NCI-H446 (cell line): ENCODE data around the gene USB1.
"Not testable (repeated sequence)": the region's sequence is repeated elsewhere in the genome, so short reads cannot be mapped to it uniquely, and the experiment has no call there.

Source experiments
- DNase-seq, 2 experiments: peaks; one replicate each; lab custom pipeline; 2025; lab: John Stamatoyannopoulos, UW

Gene USB1

DNA sequence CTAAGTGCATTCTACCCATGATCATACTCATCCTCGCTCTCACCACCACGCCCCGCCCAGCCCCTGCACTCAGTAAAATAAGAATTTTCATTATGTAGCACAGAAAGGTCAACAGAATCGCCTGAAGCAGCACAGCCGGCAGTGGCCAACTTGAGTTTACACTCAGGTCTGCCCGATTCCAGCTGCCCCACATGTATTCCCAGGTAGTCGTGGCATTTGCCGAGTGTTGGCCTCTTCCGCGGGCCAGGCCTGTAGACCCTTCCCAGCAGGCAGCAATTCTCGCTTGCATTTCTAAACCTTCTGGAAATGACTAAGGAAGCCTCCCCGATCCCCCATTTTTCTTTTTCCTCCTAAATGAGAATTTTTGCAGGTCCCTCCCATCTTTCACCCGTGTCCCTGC is 30.9 kb upstream of the USB1 start:
- DNase-seq, result no peak

DNA sequence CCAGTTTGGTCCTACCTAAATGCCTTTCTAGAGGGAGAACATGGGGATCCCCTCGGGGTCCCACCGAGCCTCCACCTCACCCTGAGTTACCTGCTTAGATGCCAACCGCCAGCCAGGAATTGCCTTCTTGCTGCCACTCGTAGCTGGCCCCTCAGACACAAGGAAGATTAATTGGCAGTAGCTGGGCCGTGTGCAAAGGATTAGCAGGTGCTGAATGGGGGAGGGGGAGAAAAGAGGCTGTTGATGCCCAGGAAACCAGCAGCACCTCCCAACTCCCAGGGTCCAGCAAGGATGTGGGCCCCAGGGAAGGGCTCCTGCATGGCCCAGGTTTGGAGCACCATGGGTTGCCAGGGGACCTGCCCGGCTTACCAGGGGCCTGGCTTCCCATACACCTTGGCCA is 30.2 kb upstream of the USB1 start, which contains the start of gene CNGB1:
TSS of gene CNGB1 (minus strand) at position 159 of the 400 bp plus-strand sequence. CDS start 3,842 bp downstream, outside the sequence.
- DNase-seq, result no peak

DNA sequence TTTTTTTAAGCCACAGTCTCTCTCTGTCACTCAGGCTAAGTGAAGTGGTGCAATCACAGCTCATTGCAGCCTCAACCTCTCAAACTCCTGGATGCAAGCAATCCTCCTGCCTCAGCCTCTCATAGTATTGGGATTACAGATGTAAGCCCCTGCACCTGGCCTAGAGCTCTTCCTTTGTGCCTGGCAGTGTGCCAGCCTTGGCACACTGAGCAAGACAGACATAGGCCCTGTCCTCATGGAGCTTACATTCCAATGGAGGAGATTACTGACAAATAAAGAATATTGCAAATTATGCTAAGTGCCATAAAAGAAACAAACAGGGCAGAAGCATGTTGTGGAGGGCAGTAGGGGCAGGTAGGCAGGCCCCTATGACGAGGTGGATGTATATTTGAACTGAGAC is 29.4 kb upstream of the USB1 start:
- no peak for DNase-seq

DNA sequence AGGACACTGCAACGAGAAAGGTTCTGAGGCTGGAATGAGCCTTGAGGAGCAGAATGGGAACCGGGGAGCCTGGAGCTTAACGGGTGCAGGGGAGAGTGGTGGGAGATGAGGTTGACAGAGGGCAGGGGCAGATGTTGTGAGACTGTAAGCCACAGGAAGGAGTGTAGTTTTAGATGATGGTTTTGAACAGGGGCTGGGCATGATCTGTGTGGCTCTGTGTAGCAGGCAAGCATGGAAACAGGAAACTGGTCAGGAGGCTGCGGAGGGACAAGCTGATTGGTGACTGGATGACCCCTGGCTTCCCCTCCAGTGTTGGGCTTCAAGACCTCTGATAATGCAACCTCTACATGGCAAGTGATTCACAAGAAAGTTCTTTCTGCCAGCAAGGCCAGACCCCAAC is 28.9 kb upstream of the USB1 start:
- no peak for DNase-seq

DNA sequence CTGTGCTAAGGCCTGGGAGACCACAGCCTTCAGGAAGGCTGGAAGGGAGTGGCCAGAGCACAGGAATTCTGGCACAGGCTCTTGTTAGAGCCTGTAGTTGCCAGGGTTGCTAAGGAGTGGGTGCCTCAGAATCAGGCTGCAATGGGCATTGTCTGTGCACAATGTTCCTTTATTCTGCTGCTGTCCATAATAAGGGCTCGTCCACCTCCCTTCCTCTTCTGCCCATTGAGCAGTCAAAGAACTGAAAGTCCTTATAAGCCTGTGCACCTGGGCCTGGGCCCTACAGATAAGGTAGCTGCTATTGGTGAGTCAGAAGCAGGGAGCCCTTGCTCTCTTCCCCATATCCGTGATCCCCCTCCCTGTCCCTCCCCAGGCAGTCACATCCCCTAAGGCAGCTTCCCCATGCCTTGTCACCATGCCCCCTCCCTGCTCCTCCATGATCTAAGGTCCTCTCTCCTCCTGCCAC is 24.8 kb upstream of the USB1 start:
- DNase-seq, result no peak

DNA sequence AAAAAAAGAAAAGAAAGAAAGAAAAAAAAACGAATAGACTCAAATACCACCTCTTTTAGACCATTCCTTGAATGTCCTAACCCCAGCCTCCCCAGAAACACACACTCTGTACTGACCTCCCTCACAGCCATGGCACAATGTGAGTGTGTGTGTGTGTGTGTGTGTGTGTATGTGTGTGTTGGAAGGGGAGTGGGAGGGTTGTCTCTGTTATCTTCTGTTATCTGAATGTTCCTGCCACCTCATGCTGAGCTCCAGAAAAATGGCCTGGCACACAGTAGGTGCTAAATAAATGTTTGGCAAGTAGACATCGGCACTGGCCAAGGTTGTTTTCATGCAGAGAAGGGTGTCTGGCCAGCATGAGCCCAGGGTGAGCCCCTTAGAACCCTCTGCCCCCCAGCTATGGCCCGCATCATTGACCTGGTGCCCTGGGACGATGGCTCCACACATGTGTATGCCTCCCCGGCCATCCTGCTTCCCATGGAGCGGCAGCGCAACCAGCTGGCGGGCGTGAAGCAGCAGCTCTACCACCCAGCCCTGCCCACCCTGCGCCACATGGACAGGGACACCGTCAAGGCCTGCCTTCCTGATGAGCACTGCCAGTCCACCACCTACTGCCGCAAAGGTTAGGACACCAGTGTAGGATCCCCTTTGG is 23.7 kb upstream of the USB1 start:
- DNase-seq, result no peak

DNA sequence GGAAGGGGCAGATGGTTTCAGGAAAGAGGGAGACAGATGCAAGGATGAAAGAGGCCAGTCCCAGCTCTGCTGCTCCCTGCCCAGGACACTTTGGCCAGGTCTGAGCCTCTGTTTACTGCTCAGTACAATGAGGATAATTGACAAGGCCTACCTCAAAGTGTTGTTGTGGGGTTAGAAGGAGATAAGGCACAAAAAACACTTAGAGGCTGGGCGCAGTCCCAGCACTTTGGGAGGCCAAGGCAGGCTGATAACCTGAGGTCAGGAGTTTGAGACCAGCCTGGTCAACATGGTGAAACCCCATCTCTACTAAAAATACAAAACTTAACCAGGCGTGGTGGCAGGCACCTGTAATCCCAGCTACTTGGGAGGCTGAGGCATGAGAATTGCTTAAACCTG is 23.1 kb upstream of the USB1 start:
- not testable (repeated sequence) for DNase-seq

DNA sequence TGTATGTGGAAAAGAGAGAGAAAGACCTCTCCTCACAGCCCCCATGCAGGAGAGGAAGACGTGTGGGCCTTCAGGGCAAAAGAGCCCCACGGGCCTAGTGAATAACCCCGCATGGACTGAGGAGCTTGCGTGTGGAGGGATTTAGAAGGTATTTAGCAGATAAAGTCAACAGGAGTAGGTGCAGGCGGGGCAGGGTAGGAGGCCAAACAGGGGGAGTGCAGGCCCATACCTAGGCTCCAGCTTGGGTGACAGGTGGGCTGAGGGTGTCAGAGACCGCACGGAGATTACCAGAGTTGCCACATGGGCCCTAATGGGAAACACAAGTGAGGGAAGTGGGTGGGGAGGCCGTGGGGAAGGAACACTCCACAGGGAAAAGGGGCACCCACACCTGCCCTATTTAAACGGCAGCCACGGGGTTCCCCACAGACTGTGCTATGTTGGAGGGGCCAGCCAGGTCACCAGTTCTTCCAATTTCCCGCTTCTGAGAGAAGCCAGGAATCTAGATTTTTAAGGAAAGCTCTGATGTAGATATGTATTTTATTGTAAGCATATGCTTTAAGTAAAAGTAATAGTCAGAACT is 22.1 kb upstream of the USB1 start:
- no peak for DNase-seq

DNA sequence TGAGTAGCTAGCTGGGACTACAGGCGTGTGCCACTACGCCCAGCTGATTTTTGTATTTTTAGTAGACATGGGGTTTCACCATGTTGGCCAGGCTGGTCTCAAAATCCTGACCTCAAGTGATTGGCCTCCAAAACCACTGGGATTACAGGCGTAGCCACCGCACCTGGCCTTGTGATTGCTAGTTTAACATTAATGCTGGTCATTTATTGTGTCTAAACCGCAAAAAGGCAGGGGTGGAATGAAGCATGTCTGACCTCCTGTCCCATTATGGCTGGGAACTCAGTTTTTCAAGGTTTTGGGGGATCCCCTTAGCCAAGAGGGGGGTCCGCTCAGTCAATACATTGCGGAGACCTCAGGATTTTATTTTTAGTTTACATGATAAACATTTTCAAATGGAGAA is 19.6 kb upstream of the USB1 start:
- DNase-seq, result no peak

DNA sequence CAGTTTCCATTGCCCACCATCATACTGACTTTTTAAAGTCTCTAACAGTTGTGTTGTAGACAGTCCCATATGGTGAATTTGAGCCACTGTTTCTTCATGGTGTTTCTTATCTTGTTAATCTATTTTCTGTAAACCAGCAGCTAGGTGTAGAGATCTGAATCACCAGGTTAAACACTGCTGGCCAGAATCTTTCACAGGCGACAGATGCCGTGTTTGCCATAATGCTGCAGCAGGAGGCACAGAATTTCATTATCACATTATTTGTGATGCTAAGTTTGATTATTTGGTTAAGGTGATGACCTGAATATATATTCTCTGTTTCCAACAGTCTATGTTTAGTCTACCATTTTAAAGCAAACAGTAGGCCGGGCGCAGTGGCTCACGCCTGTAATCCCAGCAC is 18.8 kb upstream of the USB1 start:
- no peak for DNase-seq

DNA sequence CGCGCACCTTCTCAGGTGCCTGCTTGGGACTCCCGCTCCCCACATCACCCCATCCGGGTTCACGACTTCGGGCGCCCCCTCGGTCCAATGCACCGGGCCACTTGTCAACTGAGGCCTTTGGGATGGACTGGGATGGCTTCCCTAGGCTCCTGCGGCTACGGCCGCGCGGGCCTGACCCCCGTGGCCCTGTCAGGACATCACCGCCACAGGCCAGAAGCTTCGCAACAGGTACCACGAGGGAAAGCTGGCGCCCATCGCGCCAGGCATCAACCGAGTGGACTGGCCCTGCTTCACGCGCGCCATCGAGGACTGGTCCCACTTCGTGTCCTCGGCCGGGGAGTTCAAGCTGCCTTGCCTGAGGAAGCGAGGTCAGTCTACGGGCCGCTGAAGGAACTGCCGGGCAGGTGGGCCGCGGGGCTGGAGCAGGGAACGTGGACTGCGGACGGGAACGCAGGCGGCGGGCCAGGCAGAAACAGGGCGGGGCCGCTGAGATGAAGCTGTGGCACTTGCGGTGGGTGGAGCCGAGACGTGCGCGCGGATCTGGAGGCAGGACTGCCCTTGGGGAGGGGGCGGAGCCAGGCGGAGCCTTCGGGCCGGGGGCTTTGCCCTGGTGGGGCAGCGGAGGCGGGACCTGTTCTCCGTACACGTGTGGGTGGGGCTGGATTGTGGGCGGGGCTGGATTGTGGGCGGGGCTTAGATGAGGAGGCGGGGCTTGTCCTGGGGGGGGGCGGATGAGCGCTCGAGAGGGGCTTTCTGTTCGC is 16.6 kb upstream of the USB1 start:
- DNase-seq, result no peak

DNA sequence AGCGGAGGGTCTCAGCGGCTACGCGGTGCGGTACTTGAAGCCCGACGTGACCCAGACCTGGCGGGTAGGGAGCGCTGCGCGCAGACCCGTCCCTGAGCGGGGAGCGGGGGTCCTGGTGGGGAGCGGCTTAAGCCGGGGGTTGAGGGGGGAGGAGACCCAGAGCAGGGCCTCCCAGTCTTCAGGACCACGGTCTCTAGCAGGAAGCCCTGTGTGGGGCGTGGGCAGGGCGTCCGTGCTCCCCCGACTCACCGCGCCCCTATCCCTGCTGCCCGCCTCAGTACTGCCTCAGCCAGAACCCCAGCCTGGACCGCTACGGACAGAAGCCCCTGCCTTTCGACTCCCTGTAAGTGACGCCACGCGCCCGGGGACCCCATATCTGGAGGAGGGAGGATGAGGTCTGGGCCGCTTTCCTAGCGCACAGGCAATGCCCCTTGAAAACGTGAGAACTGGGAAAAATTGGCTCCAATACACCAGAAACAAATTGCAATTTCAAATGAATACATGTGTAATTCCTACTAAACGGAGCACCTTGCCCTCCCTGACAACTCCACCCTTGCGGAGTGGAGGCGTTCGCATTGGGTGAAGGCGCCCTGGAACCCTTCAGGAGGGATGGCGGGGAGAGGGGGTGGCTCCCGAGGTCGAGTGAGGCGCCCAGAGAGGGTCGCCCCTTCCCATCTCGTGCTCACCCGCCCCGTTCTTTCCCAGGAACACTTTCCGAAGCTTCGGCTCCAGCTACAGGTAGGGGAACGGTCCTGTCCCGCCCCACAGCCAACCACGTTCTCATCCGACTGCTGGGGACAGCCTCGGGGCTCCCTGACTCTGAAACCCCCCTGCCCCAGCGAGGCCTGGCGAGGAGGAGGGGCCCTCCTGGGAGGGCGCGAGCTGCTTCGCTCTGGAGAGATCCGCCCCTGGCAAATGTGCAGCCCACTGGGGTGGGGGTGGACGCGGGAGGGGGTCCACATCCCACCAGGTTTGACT is 15.7 kb upstream of the USB1 start:
- no peak for DNase-seq

DNA sequence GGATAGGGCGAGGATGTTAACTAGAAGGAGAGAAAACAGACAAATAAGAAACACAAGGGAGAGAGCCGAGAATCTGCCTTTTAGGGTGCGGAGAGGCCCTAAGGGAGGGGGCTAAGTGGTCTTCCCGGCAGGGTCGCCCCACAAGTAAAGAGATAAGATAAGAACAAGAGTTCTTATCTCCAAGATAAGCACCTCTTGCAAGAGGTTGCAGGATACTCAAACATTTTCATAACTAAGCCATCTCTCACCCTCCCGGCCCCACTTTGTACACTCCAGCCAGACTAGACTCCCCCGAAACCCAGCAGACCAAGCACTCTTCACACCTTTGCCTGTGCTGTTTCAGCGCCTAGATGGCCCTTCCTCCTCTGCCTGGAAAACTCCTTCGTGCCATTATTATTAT is 15.0 kb upstream of the USB1 start:
- DNase-seq, result no peak

DNA sequence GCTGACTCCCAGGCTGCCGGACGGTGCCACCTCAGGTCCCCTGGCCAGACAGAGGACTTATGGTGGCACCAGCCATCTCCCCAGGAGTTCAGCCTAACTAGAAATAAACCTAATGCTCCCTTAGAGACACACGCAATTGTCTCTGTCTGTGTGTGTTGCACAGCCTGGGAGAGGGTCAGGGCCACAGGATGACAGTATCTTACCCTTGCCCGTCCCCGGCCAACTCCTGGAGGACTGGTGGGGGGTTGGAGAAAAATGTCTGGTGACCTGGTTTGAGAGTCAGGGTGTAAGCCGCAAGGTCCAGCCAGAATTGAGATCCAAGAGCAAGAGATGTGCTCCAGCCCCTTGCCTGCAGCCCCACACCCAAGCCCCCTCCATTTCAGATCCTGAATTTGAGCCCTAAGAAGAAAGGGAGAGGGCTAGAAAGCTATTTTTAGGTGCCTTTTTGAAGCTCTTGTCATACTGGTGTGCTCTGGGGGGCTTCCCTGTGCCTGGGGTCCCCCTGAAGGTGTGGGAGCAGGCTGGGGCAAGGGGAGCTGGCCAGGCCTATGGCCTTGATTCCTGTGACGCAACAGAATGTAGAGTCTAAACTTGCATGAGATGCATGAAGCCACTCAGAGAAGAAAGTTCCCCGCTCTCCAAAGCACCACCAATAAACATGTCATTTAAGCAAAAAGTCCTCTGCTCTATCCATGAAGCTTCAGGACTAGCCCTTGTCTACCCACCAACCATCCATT is 13.6 kb upstream of the USB1 start:
- no peak for DNase-seq

DNA sequence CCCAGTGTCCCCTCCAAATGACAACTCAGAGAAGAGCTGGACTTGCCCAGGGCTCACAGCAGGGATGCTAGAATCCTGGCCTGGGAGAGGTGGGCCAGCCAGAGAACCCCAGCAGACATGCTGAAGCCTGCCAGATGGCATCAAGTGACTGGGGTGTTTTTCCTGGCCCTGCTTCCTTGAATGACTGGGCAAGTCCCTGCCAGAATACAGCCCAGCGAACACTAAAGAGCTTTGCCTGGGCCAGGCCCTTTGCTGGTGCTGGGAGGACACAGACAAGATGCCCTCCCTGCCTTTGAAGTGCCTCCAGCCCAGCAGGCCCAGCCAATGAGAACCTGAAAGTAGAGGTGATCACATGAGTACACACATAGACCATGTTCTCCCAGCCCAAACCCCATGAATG is 12.3 kb upstream of the USB1 start:
- peak; percentile 29 to 64 for DNase-seq

DNA sequence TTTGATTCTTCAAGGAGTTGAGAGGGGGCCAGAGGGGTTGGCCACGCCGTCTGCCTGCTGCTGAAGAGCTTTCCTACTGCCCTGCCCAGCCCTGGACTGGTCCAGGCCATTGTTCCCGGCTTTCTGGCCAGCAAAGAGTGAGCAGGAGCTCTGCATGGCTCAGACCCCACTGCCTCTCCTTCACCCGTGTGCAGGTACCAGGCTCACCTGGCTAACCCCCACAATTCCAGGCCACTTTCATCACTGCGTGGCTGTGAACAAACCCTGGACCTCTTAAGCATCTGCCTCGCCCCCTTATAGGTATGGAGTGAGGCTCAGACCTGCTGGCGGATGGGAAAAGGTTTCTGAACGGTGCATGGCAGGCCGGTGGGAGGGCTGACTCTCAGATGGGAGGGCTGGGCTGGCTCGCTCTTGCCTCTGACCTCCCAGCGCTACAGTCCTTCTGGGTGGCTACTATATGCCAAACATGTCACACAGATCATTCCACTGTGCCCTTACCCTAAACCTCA is 9.6 kb upstream of the USB1 start:
- no peak for DNase-seq

DNA sequence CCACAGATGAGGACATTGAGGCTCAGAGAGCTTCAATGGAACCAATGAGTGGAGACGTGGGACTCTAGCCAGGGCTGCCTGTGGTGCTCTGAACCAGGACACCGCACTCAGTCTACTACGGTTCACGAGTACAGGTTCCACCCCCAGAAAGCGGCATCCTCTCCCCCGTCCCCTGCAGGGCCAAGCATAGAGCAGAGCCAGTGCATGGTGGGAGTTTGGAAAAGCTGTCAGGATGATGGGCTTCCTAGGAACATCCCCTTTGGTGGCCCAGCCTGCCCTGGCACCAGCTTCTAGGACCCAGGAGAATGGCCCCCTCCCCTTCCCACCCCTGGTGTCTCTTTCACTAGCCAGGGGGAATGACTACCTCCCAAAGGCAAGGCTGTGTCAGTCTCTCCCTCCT is 9.1 kb upstream of the USB1 start:
- DNase-seq, result no peak

DNA sequence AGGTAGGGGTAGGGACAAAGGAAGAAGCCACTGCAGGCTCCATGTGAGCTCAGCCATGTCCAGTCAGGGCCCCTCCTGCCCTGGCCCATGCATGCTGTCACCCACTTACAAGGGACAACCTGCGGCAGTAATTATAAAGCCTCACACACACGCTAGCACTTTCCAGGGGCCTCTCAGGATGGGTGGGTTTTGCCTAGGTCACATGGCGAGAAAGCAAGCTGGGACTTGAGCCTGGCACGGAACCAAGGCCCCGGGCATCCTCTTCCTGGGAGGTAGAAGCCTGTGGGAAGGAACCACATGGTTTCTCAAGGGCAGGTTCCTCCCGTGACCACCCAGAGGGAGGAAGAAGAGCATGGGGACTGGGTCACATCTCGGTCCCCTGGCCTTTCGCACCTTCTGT is 7.8 kb upstream of the USB1 start:
- no peak for DNase-seq

DNA sequence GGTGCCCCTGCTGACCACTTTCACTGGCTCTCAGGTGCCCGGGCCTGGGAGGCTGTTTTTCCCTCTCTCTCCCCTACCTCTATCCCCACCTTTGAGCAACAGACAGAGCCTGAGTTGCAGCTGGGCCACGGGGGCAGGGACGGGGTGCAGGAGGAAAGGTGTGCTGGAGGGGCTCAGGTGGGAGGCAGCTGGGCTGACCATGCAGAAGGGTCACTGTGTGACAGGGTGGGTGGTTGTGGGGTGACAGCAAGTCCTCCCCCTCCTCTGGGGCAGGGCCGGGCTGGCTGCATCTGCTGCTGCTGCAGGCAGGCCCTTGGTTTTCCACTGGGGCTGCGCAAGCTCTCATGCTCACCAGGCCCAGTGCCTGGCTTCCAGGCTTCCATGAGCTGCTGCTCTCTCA is 7.3 kb upstream of the USB1 start:
- no peak for DNase-seq

DNA sequence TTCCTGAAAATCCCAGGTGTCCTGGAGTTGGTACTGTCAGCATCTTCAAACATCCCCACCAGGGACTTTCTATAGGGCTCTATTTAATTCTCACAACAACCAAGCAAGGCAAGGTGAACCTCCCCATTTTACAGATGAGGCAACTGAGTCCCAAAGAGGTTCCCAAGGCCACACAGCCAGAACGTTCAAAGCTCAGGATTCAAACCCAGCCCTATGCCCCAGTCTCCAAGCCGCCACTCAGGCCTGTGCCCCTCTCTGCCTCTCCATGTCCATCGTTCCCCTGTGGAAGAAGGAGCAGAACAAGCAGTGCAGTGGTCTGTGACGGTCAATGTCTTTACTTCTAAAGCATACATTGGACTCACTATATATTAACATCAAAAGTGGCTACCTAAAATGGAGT is 6.8 kb upstream of the USB1 start:
- no peak for DNase-seq

DNA sequence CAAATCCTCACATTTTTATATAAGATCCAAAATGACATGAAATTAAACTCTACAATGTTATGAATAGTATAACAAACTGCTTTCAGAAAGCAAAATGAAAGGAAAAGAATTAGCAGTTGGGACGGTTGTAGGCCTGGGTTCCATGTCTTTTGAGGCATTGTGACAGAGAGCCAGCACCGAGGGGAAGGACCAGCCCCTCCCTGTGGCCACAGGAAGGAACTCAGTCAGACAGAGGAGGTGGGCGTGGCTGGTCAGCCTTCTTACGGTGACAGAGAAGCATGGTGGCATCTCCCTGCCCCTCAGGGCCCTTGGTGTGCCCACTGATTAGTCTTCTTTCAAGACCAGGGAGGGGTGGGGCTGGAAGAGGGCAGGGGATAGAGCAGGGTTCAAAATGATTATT is 6.4 kb upstream of the USB1 start:
- no peak for DNase-seq
